IMR-90 (cell line): Measurements from ENCODE around the gene TBC1D16. TPM values are rescaled to one million over a fixed set of nuclear protein-coding genes. Genes with fewer than 3 reads are reported as not detected.
A peak's percentile ranks its signal among the peaks of the same experiment; 100 is the strongest.

Experiments
- ATAC-seq: fragments of 200-7000 bp; cut with Tn5 transposase; 2 replicates; pipeline ENCODE4 v1.9.1; 2020; ENCODE audit warnings: low read depth, mild to moderate bottlenecking, moderate library complexity
- BruUV-seq: library from RNA; stranded (reverse); fragments of 400-500 nt; replicated peaks from 2 replicates; lab custom pipeline; 2021; lab: Mats Ljungman, UMichigan
- CTCF ChIA-PET: fragments of 300-600 bp; formaldehyde crosslinking; extraction: SDS; loops from one replicate; lab custom pipeline; 2021; ENCODE audit warnings: antibody characterized with exemption; lab: Yijun Ruan, JAX
- POLR2A ChIA-PET: fragments of 300-600 bp; sonication (Branson Sonifier 250); formaldehyde crosslinking; loops from one replicate; lab custom pipeline; 2022; ENCODE audit warnings: antibody characterized with exemption; ENCODE audit not compliant: unreplicated experiment; lab: Charles Lee
- DNase-seq: peaks from one replicate; pipeline ENCODE4 v3.0.0; 2013
- H2AFZ ChIP-seq: replicated peaks from 2 replicates; pipeline ENCODE3; 2013; ENCODE audit warnings: low read length, mild to moderate bottlenecking; ENCODE audit not compliant: poor library complexity
- H2AK5ac ChIP-seq: 2 replicates; pipeline ENCODE4 v1.6.1; 2013; ENCODE audit warnings: low read depth, low read length, inconsistent platforms
- H2AK9ac ChIP-seq: replicated peaks from 2 replicates; pipeline ENCODE3; 2013; ENCODE audit warnings: mild to moderate bottlenecking, low read depth, low read length, moderate library complexity; ENCODE audit not compliant: poor library complexity
- H2BK120ac ChIP-seq: 2 replicates; pipeline ENCODE4 v1.6.1; 2013; ENCODE audit warnings: low read depth, low read length, inconsistent platforms
- H2BK15ac ChIP-seq: 3 replicates; pipeline ENCODE4 v1.6.1; 2013; ENCODE audit warnings: low read depth, low read length, inconsistent platforms
- H2BK20ac ChIP-seq: 2 replicates; pipeline ENCODE4 v1.6.1; 2013; ENCODE audit warnings: low read depth, mild to moderate bottlenecking, inconsistent platforms, low read length, moderate library complexity
- H2BK5ac ChIP-seq: 2 replicates; pipeline ENCODE4 v1.6.1; 2013; ENCODE audit warnings: mild to moderate bottlenecking, low read depth, low read length, inconsistent platforms; ENCODE audit not compliant: poor library complexity, severe bottlenecking
- H3K14ac ChIP-seq: replicated peaks from 2 replicates; pipeline ENCODE4 v1.6.1; 2013; ENCODE audit warnings: low read depth, low read length, inconsistent platforms
- H3K18ac ChIP-seq: 2 replicates; pipeline ENCODE4 v1.6.1; 2013; ENCODE audit warnings: low read depth, low read length, control low read depth
- H3K23ac ChIP-seq: 2 replicates; pipeline ENCODE4 v1.6.1; 2013; ENCODE audit warnings: low read depth, low read length, inconsistent platforms
- H3K27ac ChIP-seq: 2 replicates; pipeline ENCODE4 v1.5.1; 2013; ENCODE audit warnings: mild to moderate bottlenecking, control low read depth, low read length; ENCODE audit not compliant: insufficient read depth
- H3K27me3 ChIP-seq: 2 replicates; pipeline ENCODE4 v1.6.1; 2013; ENCODE audit warnings: low read length; ENCODE audit not compliant: control insufficient read depth, insufficient read depth
- H3K36me3 ChIP-seq: 2 replicates; pipeline ENCODE4 v1.6.1; 2013; ENCODE audit warnings: low read length, mixed read lengths; ENCODE audit not compliant: control insufficient read depth, insufficient read depth
- H3K4ac ChIP-seq: 2 replicates; pipeline ENCODE4 v1.6.1; 2013; ENCODE audit warnings: low read depth, low read length, inconsistent platforms
- H3K4me1 ChIP-seq: 2 replicates; pipeline ENCODE4 v1.6.1; 2013; ENCODE audit warnings: low read length, mixed read lengths; ENCODE audit not compliant: control insufficient read depth, insufficient read depth
- H3K4me2 ChIP-seq: 2 replicates; pipeline ENCODE4 v1.6.1; 2013; ENCODE audit warnings: low read depth, mild to moderate bottlenecking, control low read depth, low read length, moderate library complexity
- H3K4me3 ChIP-seq: 2 replicates; pipeline ENCODE4 v1.5.1; 2013; ENCODE audit warnings: low read depth, mild to moderate bottlenecking, control low read depth, low read length, moderate library complexity; ENCODE audit not compliant: insufficient read depth
- H3K56ac ChIP-seq: 2 replicates; pipeline ENCODE4 v1.6.1; 2013; ENCODE audit warnings: low read length, inconsistent platforms; ENCODE audit not compliant: insufficient read depth; ENCODE audit errors: extremely low read depth
- H3K79me1 ChIP-seq, 2 experiments: 2 replicates each; pipeline ENCODE4 v1.6.1; 2013; ENCODE audit warnings: low read length in 2 of 2, inconsistent platforms in 1 of 2, low read depth in 1 of 2
- H3K9ac ChIP-seq: 2 replicates; pipeline ENCODE4 v1.6.1; 2013; ENCODE audit warnings: low read depth, low read length, control low read depth
- H3K9me1 ChIP-seq: 2 replicates; pipeline ENCODE4 v1.6.1; 2013; ENCODE audit warnings: low read length, inconsistent platforms; ENCODE audit not compliant: insufficient read depth
- H3K9me3 ChIP-seq: 2 replicates; pipeline ENCODE4 v1.6.1; 2013; ENCODE audit warnings: low read length; ENCODE audit not compliant: control insufficient read depth, insufficient read depth
- H4K20me1 ChIP-seq: 2 replicates; pipeline ENCODE4 v1.6.1; 2013; ENCODE audit warnings: low read length, inconsistent platforms; ENCODE audit not compliant: insufficient read depth
- H4K5ac ChIP-seq: 2 replicates; pipeline ENCODE4 v1.6.1; 2013; ENCODE audit warnings: mild to moderate bottlenecking, low read depth, low read length, control low read depth
- H4K8ac ChIP-seq, 2 experiments: 2 replicates each; pipeline ENCODE4 v1.6.1; 2013; ENCODE audit warnings: low read depth in 2 of 2, low read length in 2 of 2, control low read depth in 1 of 2, inconsistent platforms in 1 of 2
- H4K91ac ChIP-seq: 2 replicates; pipeline ENCODE4 v1.6.1; 2013; ENCODE audit warnings: low read depth, low read length, inconsistent platforms; ENCODE audit not compliant: insufficient read depth
- BHLHE40 ChIP-seq: fragments of 150-350 bp; IDR thresholded peaks from 2 replicates; pipeline ENCODE4 v1.6.1; 2016; ENCODE audit warnings: mild to moderate bottlenecking, low read depth, low read length
- CEBPB ChIP-seq: IDR thresholded peaks from 2 replicates; pipeline ENCODE4 v1.6.1; 2012; ENCODE audit warnings: low read depth, low read length, improper control_type of control experiment
- CHD1 ChIP-seq: IDR thresholded peaks from 2 replicates; pipeline ENCODE4 v1.6.1; 2012; ENCODE audit warnings: low read depth, low read length, improper control_type of control experiment
- FOS ChIP-seq: fragments of 150-350 bp; IDR thresholded peaks from 2 replicates; pipeline ENCODE4 v1.6.1; 2016; ENCODE audit warnings: low read depth, low read length
- MAFK ChIP-seq: IDR thresholded peaks from 2 replicates; pipeline ENCODE4 v1.6.1; 2012; ENCODE audit warnings: low read depth, low read length, improper control_type of control experiment
- MAZ ChIP-seq: IDR thresholded peaks from 2 replicates; pipeline ENCODE4 v1.6.1; 2012; ENCODE audit warnings: low read depth, mild to moderate bottlenecking, low read length, improper control_type of control experiment, moderate library complexity, borderline replicate concordance
- MXI1 ChIP-seq: IDR thresholded peaks from 2 replicates; pipeline ENCODE4 v1.6.1; 2012; ENCODE audit warnings: low read depth, mild to moderate bottlenecking, low read length, moderate library complexity, borderline replicate concordance
- NFE2L2 ChIP-seq: fragments of 150-350 bp; IDR thresholded peaks from 2 replicates; pipeline ENCODE4 v1.6.1; 2016; ENCODE audit warnings: low read depth, mild to moderate bottlenecking, low read length
- POLR2A ChIP-seq: IDR thresholded peaks from 2 replicates; pipeline ENCODE4 v1.6.1; 2012; ENCODE audit warnings: mild to moderate bottlenecking, low read depth, low read length
- RAD21 ChIP-seq: IDR thresholded peaks from 2 replicates; pipeline ENCODE4 v1.6.1; 2012; ENCODE audit warnings: low read length, improper control_type of control experiment
- RCOR1 ChIP-seq: IDR thresholded peaks from 2 replicates; pipeline ENCODE4 v1.6.1; 2012; ENCODE audit warnings: mild to moderate bottlenecking, low read length, improper control_type of control experiment; ENCODE audit not compliant: insufficient replicate concordance
- RFX5 ChIP-seq: IDR thresholded peaks from 2 replicates; pipeline ENCODE4 v1.8.0; 2012; ENCODE audit warnings: low read depth, mild to moderate bottlenecking, low read length, moderate library complexity
- SMC3 ChIP-seq: fragments of 150-350 bp; IDR thresholded peaks from 2 replicates; pipeline ENCODE4 v1.6.1; 2016; ENCODE audit warnings: low read depth, mild to moderate bottlenecking, antibody characterized with exemption, low read length, moderate library complexity
- WGBS, 2 experiments: methylation state at CpG; one replicate each; pipeline versions ENCODE4 v1.1.5 to v1.1.7; 2013; ENCODE audit warnings: missing lambda C conversion rate in 2 of 2; ENCODE audit not compliant: insufficient read length in 1 of 2; ENCODE audit errors: extremely low coverage in 2 of 2; 5-methylcytosine and 5-hydroxymethylcytosine counted together
- dilution Hi-C: fragments of 300-500 bp; cut with HindIII; formaldehyde crosslinking; loops from one replicate; pipeline ENCODE4 v1.14.3; 2018; ENCODE audit warnings: low sequenced_read_pairs; ENCODE audit not compliant: unreplicated experiment
- in situ Hi-C: fragments of 300-500 bp; cut with MboI; formaldehyde crosslinking; loops from 3 replicates; pipeline ENCODE4 v1.14.3; 2019; ENCODE audit warnings: low sequenced_read_pairs, inconsistent platforms, mixed read lengths
- intact Hi-C: fragments of 100-400 bp; cut with micrococcal nuclease; formaldehyde crosslinking; loops from 2 replicates; pipeline ENCODE4 v1.10.0; 2022
- polyA plus RNA-seq, 3 experiments: library from polyadenylated mRNA; depleted of rRNA; stranded (reverse); fragments of >200 nt; gene quantifications; 2 replicates each; pipeline ENCODE4 v1.2.3, GENCODE V29; 2012; ENCODE audit warnings: low replicate concordance in 1 of 3
- total RNA-seq: library from RNA; depleted of rRNA; stranded (reverse); fragments of >200 nt; gene quantifications from 2 replicates; pipeline ENCODE4 v1.2.3, GENCODE V29; 2012
- TF ChIP-seq, protein P1 (sequence below): conservative IDR thresholded peaks from 2 replicates; pipeline ENCODE4 v1.5.1; 2012; ENCODE audit warnings: mild to moderate bottlenecking, low read depth, low read length, improper control_type of control experiment
- TF ChIP-seq, protein P2 (sequence below): fragments of 150-350 bp; IDR thresholded peaks from 2 replicates; pipeline ENCODE4 v1.6.1; 2017; ENCODE audit warnings: mild to moderate bottlenecking, antibody characterized with exemption, low read length, low read depth
- TF ChIP-seq, protein P3 (sequence below): fragments of 150-350 bp; IDR thresholded peaks from 2 replicates; pipeline ENCODE4 v1.6.1; 2016; ENCODE audit warnings: low read depth, mild to moderate bottlenecking, low read length, moderate library complexity, borderline replicate concordance

Gene TBC1D16
- total and polyA plus RNA-seq, 2 of the 4 experiments (the other 2 are of a cell fraction): 10.1 to 16.7 TPM

DNA sequence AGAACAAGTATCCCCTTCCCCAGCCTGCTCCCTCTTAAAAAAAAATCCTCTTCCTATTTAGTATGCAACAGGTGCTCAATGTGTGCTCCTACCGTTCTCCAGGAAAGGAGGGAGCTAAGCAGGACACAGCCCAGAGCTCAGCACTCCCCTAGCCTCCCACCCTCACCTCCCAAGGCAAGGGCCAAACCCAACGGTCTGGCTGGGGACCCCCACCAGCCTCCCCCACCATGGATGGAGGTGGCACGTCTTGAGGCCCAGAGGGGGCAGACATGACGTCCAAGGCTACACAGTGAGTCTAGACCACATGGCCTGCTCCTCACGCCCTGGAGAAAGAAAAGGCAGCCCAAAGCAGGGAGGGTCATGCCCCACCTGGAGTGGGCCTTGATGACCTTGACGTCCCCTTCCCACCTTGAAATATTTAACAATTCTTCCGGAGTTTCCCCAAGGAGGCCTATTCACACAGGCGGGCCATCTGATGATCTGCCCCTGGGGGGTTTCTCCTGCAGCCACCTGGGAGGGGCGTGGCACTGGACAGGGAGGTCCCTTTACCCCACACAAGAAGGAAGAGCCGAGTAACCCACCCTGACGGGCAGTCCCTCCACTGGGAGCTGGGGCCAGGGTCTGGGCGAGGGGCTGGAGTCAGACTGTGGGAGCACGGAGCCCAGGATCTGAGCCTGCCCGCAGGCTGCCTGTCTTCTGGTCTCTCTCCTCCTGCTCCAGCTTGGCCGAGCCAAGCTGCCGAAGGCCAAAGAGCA, 107.0 kb downstream of the TBC1D16 start:
- Histone ChIP-seq H3K79me1 (no peaks in the 10 kb centered on the region), H3K36me3 (no peaks in the 10 kb centered on the region), H3K9ac (no peak overlapping the region), H3K4me2 (no peak overlapping the region), H2AK5ac (no peak overlapping the region), H2AK9ac (peak overlapping the region; percentile 42), H4K8ac (no peak overlapping the region), H4K20me1 (no peaks in the 10 kb centered on the region), H2AFZ (no peak overlapping the region), H2BK20ac (no peak overlapping the region), H4K91ac (no peak overlapping the region), H2BK120ac (no peak overlapping the region), H3K9me3 (no peaks in the 10 kb centered on the region), H4K5ac (no peak overlapping the region), H3K9me1 (peaks cover 4% of the 10 kb centered on the region; the same call in 1 of the 2 replicates), H3K56ac (no peak overlapping the region), H3K4me3 (no peak overlapping the region), H3K4me1 (peaks cover 2% of the 10 kb centered on the region; the same call in 1 of the 2 replicates), H2BK15ac (no peak overlapping the region), H3K18ac (no peak overlapping the region), H2BK5ac (no peak overlapping the region), H3K4ac (no peak overlapping the region), H3K23ac (no peak overlapping the region), H3K14ac (no peak overlapping the region), H3K27me3 (peaks cover 49% of the 10 kb centered on the region), H3K27ac (no peak overlapping the region)
- POLR2A ChIA-PET: no interaction called here
- ATAC-seq (no peak), DNase-seq (no peak)
- WGBS, 2 experiments: 69% methylated on average over 7 of the region's 16 CpGs; no CpG with 5 or more reads in 1 of the 2 experiments
- CTCF ChIA-PET: no interaction called here
- BruUV-seq: no TSS peak
- TF ChIP-seq POLR2A (no peak), MXI1 (no peak), MAFK (no peak), SMC3 (no peak), BHLHE40 (no peak), FOS (no peak), NFE2L2 (no peak), MAZ (no peak), CEBPB (no peak), CHD1 (no peak), RFX5 (no peak), RAD21 (no peak), RCOR1 (no peak)
- TF ChIP-seq, protein P1, sequence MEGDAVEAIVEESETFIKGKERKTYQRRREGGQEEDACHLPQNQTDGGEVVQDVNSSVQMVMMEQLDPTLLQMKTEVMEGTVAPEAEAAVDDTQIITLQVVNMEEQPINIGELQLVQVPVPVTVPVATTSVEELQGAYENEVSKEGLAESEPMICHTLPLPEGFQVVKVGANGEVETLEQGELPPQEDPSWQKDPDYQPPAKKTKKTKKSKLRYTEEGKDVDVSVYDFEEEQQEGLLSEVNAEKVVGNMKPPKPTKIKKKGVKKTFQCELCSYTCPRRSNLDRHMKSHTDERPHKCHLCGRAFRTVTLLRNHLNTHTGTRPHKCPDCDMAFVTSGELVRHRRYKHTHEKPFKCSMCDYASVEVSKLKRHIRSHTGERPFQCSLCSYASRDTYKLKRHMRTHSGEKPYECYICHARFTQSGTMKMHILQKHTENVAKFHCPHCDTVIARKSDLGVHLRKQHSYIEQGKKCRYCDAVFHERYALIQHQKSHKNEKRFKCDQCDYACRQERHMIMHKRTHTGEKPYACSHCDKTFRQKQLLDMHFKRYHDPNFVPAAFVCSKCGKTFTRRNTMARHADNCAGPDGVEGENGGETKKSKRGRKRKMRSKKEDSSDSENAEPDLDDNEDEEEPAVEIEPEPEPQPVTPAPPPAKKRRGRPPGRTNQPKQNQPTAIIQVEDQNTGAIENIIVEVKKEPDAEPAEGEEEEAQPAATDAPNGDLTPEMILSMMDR: no peak
- TF ChIP-seq, protein P2, sequence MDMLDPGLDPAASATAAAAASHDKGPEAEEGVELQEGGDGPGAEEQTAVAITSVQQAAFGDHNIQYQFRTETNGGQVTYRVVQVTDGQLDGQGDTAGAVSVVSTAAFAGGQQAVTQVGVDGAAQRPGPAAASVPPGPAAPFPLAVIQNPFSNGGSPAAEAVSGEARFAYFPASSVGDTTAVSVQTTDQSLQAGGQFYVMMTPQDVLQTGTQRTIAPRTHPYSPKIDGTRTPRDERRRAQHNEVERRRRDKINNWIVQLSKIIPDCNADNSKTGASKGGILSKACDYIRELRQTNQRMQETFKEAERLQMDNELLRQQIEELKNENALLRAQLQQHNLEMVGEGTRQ: no peak
- TF ChIP-seq, protein P3, sequence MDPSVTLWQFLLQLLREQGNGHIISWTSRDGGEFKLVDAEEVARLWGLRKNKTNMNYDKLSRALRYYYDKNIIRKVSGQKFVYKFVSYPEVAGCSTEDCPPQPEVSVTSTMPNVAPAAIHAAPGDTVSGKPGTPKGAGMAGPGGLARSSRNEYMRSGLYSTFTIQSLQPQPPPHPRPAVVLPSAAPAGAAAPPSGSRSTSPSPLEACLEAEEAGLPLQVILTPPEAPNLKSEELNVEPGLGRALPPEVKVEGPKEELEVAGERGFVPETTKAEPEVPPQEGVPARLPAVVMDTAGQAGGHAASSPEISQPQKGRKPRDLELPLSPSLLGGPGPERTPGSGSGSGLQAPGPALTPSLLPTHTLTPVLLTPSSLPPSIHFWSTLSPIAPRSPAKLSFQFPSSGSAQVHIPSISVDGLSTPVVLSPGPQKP: no peak
- in situ Hi-C loops: no loop called here
- dilution Hi-C loops: no loop called here
- intact Hi-C loops: no loop called here
